ENCODE measurements around the gene SLC19A1.

The SLC19A1 gene

GRCh38 chr21:45542242-45542666 lies at the start of gene SLC19A1:
Gene SLC19A1 (minus strand): TSS chr21:45542440. CDS start chr21:45537959, 4,481 bp downstream.
- DNase-seq = peak; percentile 65 to 79

- DNase-seq = no peak
Measured at GRCh38 chr21:45591619-45592207, 49.5 kb upstream of the SLC19A1 start.

GRCh38 chr21:45590726-45591618 lies 48.7 kb upstream of the SLC19A1 start:
- peak; percentile 33 to 58 for DNase-seq

- peak; percentile 58 to 73 for DNase-seq
Measured at GRCh38 chr21:45590246-45590725, 48.0 kb upstream of the SLC19A1 start.

GRCh38 chr21:45589686-45590245 lies 47.5 kb upstream of the SLC19A1 start:
- no peak for DNase-seq

GRCh38 chr21:45588871-45589491 lies 46.7 kb upstream of the SLC19A1 start:
- no peak for DNase-seq

- no peak for DNase-seq
Measured at GRCh38 chr21:45588086-45588825, 46.0 kb upstream of the SLC19A1 start.

GRCh38 chr21:45586289-45586858 lies 44.1 kb upstream of the SLC19A1 start:
- DNase-seq = no peak

GRCh38 chr21:45584786-45585185 lies 42.5 kb upstream of the SLC19A1 start:
- DNase-seq = no peak

GRCh38 chr21:45583831-45584509 lies 41.7 kb upstream of the SLC19A1 start:
- no peak for DNase-seq

- no peak for DNase-seq
Measured at GRCh38 chr21:45582128-45582527, 39.9 kb upstream of the SLC19A1 start.

GRCh38 chr21:45581322-45581712 lies 39.1 kb upstream of the SLC19A1 start:
- no peak for DNase-seq

GRCh38 chr21:45580576-45581321 lies 38.5 kb upstream of the SLC19A1 start:
- DNase-seq = no peak

GRCh38 chr21:45580181-45580575 lies 37.9 kb upstream of the SLC19A1 start:
- no peak for DNase-seq

GRCh38 chr21:45579383-45580180 lies 37.3 kb upstream of the SLC19A1 start:
- no peak for DNase-seq

- DNase-seq = no peak
Measured at GRCh38 chr21:45578811-45579381, 36.7 kb upstream of the SLC19A1 start.

- DNase-seq = no peak
Measured at GRCh38 chr21:45578176-45578801, 36.0 kb upstream of the SLC19A1 start.

- DNase-seq = no peak
Measured at GRCh38 chr21:45577801-45578175, 35.5 kb upstream of the SLC19A1 start.
